ENCODE measurements around the gene ATR.

GRCh38 chr3:142576792-142577191 lies 1.7 kb downstream of the ATR start:
- TF ChIP-seq CTCF (conservative IDR thresholded peaks at IDR 0.05; ENCODE audit: low read length) (no peak), EZH2phosphoT487 (IDR thresholded peaks at IDR 0.05; ENCODE audit: borderline replicate concordance) (no peak)
